ENCODE results near the gene TXLNA.

Gene TXLNA

GRCh38 chr1:32178380-32179192, 889 bp upstream of the TXLNA start:
- no peaks in the 10 kb centered on the region for H3K9me3 Mint-ChIP-seq
- H3K27me3 Mint-ChIP-seq: no peaks in the 10 kb centered on the region
- peaks cover 39% of the 10 kb centered on the region for H3K4me1 Mint-ChIP-seq
- peak overlapping the region; percentile 91 for H3K4me3 Mint-ChIP-seq
- peak overlapping the region; percentile 99 for H3K27ac Mint-ChIP-seq
- H3K36me3 Mint-ChIP-seq: peaks cover 17% of the 10 kb centered on the region

GRCh38 chr1:32179193-32179442, 357 bp upstream of the TXLNA start:
- Mint-ChIP-seq H3K27me3 (no peaks in the 10 kb centered on the region), H3K36me3 (peaks cover 20% of the 10 kb centered on the region), H3K4me3 (peak overlapping the region; percentile 91), H3K9me3 (no peaks in the 10 kb centered on the region), H3K4me1 (peaks cover 44% of the 10 kb centered on the region), H3K27ac (peak overlapping the region; percentile 99)

GRCh38 chr1:32180186-32181060, 948 bp downstream of the TXLNA start:
- peaks cover 55% of the 10 kb centered on the region for H3K4me1 Mint-ChIP-seq
- H3K4me3 Mint-ChIP-seq: peak overlapping the region; percentile 97
- peaks cover 28% of the 10 kb centered on the region for H3K36me3 Mint-ChIP-seq
- no peaks in the 10 kb centered on the region for H3K9me3 Mint-ChIP-seq
- no peaks in the 10 kb centered on the region for H3K27me3 Mint-ChIP-seq
- H3K27ac Mint-ChIP-seq: peak overlapping the region; percentile 95

GRCh38 chr1:32181065-32181464, 1.6 kb downstream of the TXLNA start:
- Mint-ChIP-seq H3K4me3 (peak overlapping the region; percentile 97), H3K27ac (peak overlapping the region; percentile 95), H3K9me3 (no peaks in the 10 kb centered on the region), H3K27me3 (no peaks in the 10 kb centered on the region), H3K4me1 (peaks cover 58% of the 10 kb centered on the region), H3K36me3 (peaks cover 30% of the 10 kb centered on the region)

- Mint-ChIP-seq H3K27me3 (no peaks in the 10 kb centered on the region), H3K36me3 (peaks cover 35% of the 10 kb centered on the region), H3K27ac (peak overlapping the region; percentile 51), H3K4me3 (peak overlapping the region; percentile 97), H3K4me1 (peaks cover 63% of the 10 kb centered on the region), H3K9me3 (no peaks in the 10 kb centered on the region)
Measured at GRCh38 chr1:32181563-32181962, 2.1 kb downstream of the TXLNA start.

GRCh38 chr1:32182060-32182459, 2.6 kb downstream of the TXLNA start:
- Mint-ChIP-seq H3K4me1 (peaks cover 64% of the 10 kb centered on the region), H3K9me3 (no peaks in the 10 kb centered on the region), H3K27me3 (no peaks in the 10 kb centered on the region), H3K36me3 (peaks cover 35% of the 10 kb centered on the region), H3K27ac (peak overlapping the region; percentile 68), H3K4me3 (peak overlapping the region; percentile 97)

- peaks cover 50% of the 10 kb centered on the region for H3K4me1 Mint-ChIP-seq
- peaks cover 37% of the 10 kb centered on the region for H3K36me3 Mint-ChIP-seq
- no peaks in the 10 kb centered on the region for H3K27me3 Mint-ChIP-seq
- H3K27ac Mint-ChIP-seq: peak overlapping the region; percentile 74
- no peaks in the 10 kb centered on the region for H3K9me3 Mint-ChIP-seq
- H3K4me3 Mint-ChIP-seq: peak overlapping the region; percentile 64
Measured at GRCh38 chr1:32184650-32185049, 5.2 kb downstream of the TXLNA start.

- H3K36me3 Mint-ChIP-seq: peaks cover 29% of the 10 kb centered on the region
- no peaks in the 10 kb centered on the region for H3K27me3 Mint-ChIP-seq
- H3K9me3 Mint-ChIP-seq: no peaks in the 10 kb centered on the region
- peak overlapping the region; percentile 51 for H3K4me3 Mint-ChIP-seq
- peaks cover 40% of the 10 kb centered on the region for H3K4me1 Mint-ChIP-seq
- H3K27ac Mint-ChIP-seq: peak overlapping the region; percentile 94
Measured at GRCh38 chr1:32186077-32186476, 6.6 kb downstream of the TXLNA start.

- H3K27me3 Mint-ChIP-seq: no peaks in the 10 kb centered on the region
- peaks cover 27% of the 10 kb centered on the region for H3K36me3 Mint-ChIP-seq
- peak overlapping the region; percentile 51 for H3K4me3 Mint-ChIP-seq
- H3K27ac Mint-ChIP-seq: peak overlapping the region; percentile 94
- no peaks in the 10 kb centered on the region for H3K9me3 Mint-ChIP-seq
- H3K4me1 Mint-ChIP-seq: peaks cover 36% of the 10 kb centered on the region
Measured at GRCh38 chr1:32186491-32186890, 7.0 kb downstream of the TXLNA start.

GRCh38 chr1:32187850-32188249, 8.4 kb downstream of the TXLNA start:
- Mint-ChIP-seq H3K4me1 (peaks cover 24% of the 10 kb centered on the region), H3K9me3 (no peaks in the 10 kb centered on the region), H3K4me3 (no peak overlapping the region), H3K27ac (no peak overlapping the region), H3K36me3 (peaks cover 30% of the 10 kb centered on the region), H3K27me3 (no peaks in the 10 kb centered on the region)

GRCh38 chr1:32192220-32192948, 12.9 kb downstream of the TXLNA start:
- no peaks in the 10 kb centered on the region for H3K27me3 Mint-ChIP-seq
- no peaks in the 10 kb centered on the region for H3K9me3 Mint-ChIP-seq
- H3K4me3 Mint-ChIP-seq: no peak overlapping the region
- peak overlapping the region; percentile 32 for H3K27ac Mint-ChIP-seq
- peaks cover 21% of the 10 kb centered on the region for H3K36me3 Mint-ChIP-seq
- H3K4me1 Mint-ChIP-seq: peaks cover 37% of the 10 kb centered on the region

GRCh38 chr1:32194984-32195383, 15.5 kb downstream of the TXLNA start:
- Mint-ChIP-seq H3K4me3 (no peak overlapping the region), H3K36me3 (peaks cover 21% of the 10 kb centered on the region)

GRCh38 chr1:32195531-32195930, 16.1 kb downstream of the TXLNA start:
- Mint-ChIP-seq H3K36me3 (peaks cover 21% of the 10 kb centered on the region), H3K9me3 (no peaks in the 10 kb centered on the region), H3K4me3 (no peak overlapping the region), H3K4me1 (peaks cover 57% of the 10 kb centered on the region), H3K27ac (no peak overlapping the region), H3K27me3 (no peaks in the 10 kb centered on the region)

More at GRCh38 chr1:32194984-32195383, 15.5 kb downstream of the TXLNA start:
- no peak overlapping the region for H3K27ac Mint-ChIP-seq
- no peaks in the 10 kb centered on the region for H3K27me3 Mint-ChIP-seq
- peaks cover 51% of the 10 kb centered on the region for H3K4me1 Mint-ChIP-seq
- H3K9me3 Mint-ChIP-seq: no peaks in the 10 kb centered on the region

GRCh38 chr1:32195972-32196823, 16.7 kb downstream of the TXLNA start:
- Mint-ChIP-seq H3K9me3 (no peaks in the 10 kb centered on the region), H3K4me1 (peaks cover 57% of the 10 kb centered on the region), H3K36me3 (peaks cover 21% of the 10 kb centered on the region), H3K27me3 (no peaks in the 10 kb centered on the region), H3K27ac (no peak overlapping the region), H3K4me3 (peak overlapping the region; percentile 6)

- Mint-ChIP-seq H3K27me3 (no peaks in the 10 kb centered on the region), H3K4me1 (peaks cover 66% of the 10 kb centered on the region), H3K9me3 (no peaks in the 10 kb centered on the region), H3K27ac (no peak overlapping the region), H3K36me3 (peaks cover 15% of the 10 kb centered on the region), H3K4me3 (no peak overlapping the region)
Measured at GRCh38 chr1:32197074-32197473, 17.6 kb downstream of the TXLNA start.
